ENCODE data around the gene CLIC1. TPM values are rescaled to one million over a fixed set of nuclear protein-coding genes. Genes with fewer than 3 reads are reported as not detected.

Gene CLIC1
- total RNA-seq, 1 experiment from 2014 or later: 431 TPM

DNA sequence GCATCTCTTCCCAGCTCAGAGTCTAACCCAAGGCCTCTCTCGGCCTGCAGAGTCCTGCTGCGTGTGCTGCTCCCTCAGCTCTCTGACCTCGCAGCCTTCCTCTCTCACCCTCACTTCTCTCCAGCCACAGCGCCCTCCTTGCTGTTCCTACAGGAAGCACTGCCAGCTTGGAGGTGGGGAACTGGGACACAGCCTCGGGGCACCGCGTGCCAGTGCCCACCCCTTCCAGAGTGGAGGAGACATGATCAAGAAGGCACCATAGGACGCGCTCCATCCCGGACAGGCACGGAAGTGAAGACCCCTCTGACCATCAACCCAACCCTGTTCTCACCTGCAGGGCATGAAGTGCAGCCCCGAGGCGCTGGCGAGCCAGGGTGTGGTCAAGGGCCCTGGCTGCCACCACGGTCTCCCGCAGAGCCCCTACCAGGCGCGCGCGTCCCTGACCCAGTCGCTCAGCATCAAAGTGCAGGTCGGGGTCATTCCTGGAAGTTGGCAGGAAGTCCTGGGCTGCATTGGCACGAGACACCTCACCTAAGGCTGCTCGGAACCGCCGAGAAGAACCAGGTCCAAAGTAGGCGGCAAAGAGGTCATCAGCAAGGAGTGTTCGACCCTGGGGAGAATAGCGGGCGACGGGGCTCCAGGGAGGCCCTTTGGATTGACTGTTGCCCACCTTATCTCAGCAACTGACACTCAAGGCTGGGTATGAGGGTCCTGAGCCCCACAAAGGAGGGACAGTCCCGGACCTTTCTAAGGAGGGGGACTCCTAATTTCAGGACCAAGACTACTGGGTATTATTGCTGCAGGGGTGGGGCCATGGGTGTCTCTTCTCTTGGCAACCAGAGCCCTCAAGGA, 39.5 kb upstream of the CLIC1 start:
- Histone ChIP-seq H3K9me3 (ENCODE audit: low read depth, low read length, poor library complexity, severe bottlenecking) (no peaks in the 10 kb centered on the region), H3K27me3 (replicated peaks; ENCODE audit: insufficient read depth, low read depth, low read length, poor library complexity) (no peaks in the 10 kb centered on the region), H3K4me3 (ENCODE audit: low read depth, low read length, poor library complexity, severe bottlenecking) (no peak overlapping the region), H3K36me3 (ENCODE audit: insufficient read depth, low read length, poor library complexity, severe bottlenecking) (peaks cover 30% of the 10 kb centered on the region), H3K27ac (ENCODE audit: low read depth, low read length, poor library complexity, severe bottlenecking) (no peak overlapping the region), H3K4me1 (ENCODE audit: insufficient read depth, low read length, poor library complexity, severe bottlenecking) (peaks cover 11% of the 10 kb centered on the region)
- BruUV-seq (replicated peaks): no TSS peak
- intact Hi-C loops (cut with micrococcal nuclease; ENCODE audit: unreplicated experiment): no loop called here
- POLR2A ChIA-PET (ENCODE audit: low non-redundant PET): interaction anchor here (0.6 kb wide), 1 partner anchor 8 kb away, joined by 3 read pairs; no protein-coding TSS in a partner anchor
- no peak for DNase-seq (ENCODE audit: low spot score)
- TF ChIP-seq EZH2 (IDR thresholded peaks at IDR 0.05; ENCODE audit: borderline replicate concordance, low read depth, low read length, poor library complexity, severe bottlenecking): no peak
- TF ChIP-seq, protein P1, sequence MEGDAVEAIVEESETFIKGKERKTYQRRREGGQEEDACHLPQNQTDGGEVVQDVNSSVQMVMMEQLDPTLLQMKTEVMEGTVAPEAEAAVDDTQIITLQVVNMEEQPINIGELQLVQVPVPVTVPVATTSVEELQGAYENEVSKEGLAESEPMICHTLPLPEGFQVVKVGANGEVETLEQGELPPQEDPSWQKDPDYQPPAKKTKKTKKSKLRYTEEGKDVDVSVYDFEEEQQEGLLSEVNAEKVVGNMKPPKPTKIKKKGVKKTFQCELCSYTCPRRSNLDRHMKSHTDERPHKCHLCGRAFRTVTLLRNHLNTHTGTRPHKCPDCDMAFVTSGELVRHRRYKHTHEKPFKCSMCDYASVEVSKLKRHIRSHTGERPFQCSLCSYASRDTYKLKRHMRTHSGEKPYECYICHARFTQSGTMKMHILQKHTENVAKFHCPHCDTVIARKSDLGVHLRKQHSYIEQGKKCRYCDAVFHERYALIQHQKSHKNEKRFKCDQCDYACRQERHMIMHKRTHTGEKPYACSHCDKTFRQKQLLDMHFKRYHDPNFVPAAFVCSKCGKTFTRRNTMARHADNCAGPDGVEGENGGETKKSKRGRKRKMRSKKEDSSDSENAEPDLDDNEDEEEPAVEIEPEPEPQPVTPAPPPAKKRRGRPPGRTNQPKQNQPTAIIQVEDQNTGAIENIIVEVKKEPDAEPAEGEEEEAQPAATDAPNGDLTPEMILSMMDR (conservative IDR thresholded peaks at IDR 0.05; ENCODE audit: low read depth, low read length): no peak
- CTCF ChIA-PET: interaction anchor here (0.6 kb wide), 1 partner anchor 59 kb away, joined by 6 read pairs; no protein-coding TSS in a partner anchor

DNA sequence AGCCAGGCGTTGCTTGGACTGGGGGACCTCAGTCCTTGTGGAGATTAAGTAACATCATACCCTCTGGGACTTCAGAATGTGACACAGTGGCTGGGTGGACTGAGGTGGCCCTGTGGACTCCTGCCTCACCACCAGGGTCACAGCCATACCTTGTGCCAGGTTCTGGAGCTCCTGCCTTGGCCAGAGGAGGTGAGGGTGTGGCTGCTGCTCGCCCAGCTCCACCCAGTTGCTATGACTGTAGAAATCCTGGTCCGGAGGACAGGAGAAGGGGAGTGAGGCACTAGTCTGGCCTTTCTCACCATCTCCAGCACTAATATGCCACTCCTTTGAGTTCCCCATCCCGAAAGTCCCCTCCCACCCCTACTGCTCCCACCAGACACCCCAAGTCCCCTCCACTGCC, 38.9 kb upstream of the CLIC1 start:
- peaks cover 24% of the 10 kb centered on the region for H3K36me3 ChIP-seq (ENCODE audit: insufficient read depth, low read length, poor library complexity, severe bottlenecking)
- TF ChIP-seq EZH2 (IDR thresholded peaks at IDR 0.05; ENCODE audit: borderline replicate concordance, low read depth, low read length, poor library complexity, severe bottlenecking): no peak
- TF ChIP-seq, protein P1 (conservative IDR thresholded peaks at IDR 0.05; ENCODE audit: low read depth, low read length): no peak
- ChIA-PET CTCF (interaction anchor here (0.6 kb wide), 1 partner anchor 58 kb away, joined by 6 read pairs; no protein-coding TSS in a partner anchor), POLR2A (ENCODE audit: low non-redundant PET) (interaction anchor here (0.6 kb wide), 2 partner anchors 9 to 27 kb away, joined by 3 read pairs; no protein-coding TSS in a partner anchor)
- intact Hi-C loops (cut with micrococcal nuclease; ENCODE audit: unreplicated experiment): no loop called here
- H3K27me3 ChIP-seq (replicated peaks; ENCODE audit: insufficient read depth, low read depth, low read length, poor library complexity): no peaks in the 10 kb centered on the region
- no peak for DNase-seq (ENCODE audit: low spot score)
- no peaks in the 10 kb centered on the region for H3K9me3 ChIP-seq (ENCODE audit: low read depth, low read length, poor library complexity, severe bottlenecking)
- H3K4me1 ChIP-seq (ENCODE audit: insufficient read depth, low read length, poor library complexity, severe bottlenecking): peaks cover 11% of the 10 kb centered on the region
- no TSS peak for BruUV-seq (replicated peaks)
- no peak overlapping the region for H3K4me3 ChIP-seq (ENCODE audit: low read depth, low read length, poor library complexity, severe bottlenecking)
- no peak overlapping the region for H3K27ac ChIP-seq (ENCODE audit: low read depth, low read length, poor library complexity, severe bottlenecking)

DNA sequence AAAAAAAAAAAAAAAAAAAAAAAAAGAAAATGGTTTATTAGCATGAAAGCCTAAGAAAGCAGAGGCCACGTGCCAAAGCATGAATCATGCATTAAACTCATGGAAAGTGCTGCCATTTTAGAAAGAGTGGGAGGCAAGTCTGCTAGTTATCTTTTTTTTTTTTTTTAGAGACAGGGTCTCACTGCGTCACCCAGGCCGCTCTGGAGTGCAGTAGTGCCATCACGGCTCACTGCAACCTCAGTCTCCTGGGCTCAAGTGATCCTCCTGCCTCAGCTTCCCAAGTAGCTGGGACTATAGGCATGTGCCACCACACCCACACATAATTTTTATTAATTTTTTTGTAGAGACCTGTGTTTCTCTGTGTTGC, 35.6 kb upstream of the CLIC1 start:
- Histone ChIP-seq H3K9me3 (ENCODE audit: low read depth, low read length, poor library complexity, severe bottlenecking) (no peaks in the 10 kb centered on the region), H3K4me1 (ENCODE audit: insufficient read depth, low read length, poor library complexity, severe bottlenecking) (peaks cover 5% of the 10 kb centered on the region), H3K27ac (ENCODE audit: low read depth, low read length, poor library complexity, severe bottlenecking) (no peak overlapping the region), H3K36me3 (ENCODE audit: insufficient read depth, low read length, poor library complexity, severe bottlenecking) (no peaks in the 10 kb centered on the region), H3K27me3 (replicated peaks; ENCODE audit: insufficient read depth, low read depth, low read length, poor library complexity) (no peaks in the 10 kb centered on the region), H3K4me3 (ENCODE audit: low read depth, low read length, poor library complexity, severe bottlenecking) (no peak overlapping the region)
- POLR2A ChIA-PET (ENCODE audit: low non-redundant PET): no interaction called here
- TF ChIP-seq EZH2 (IDR thresholded peaks at IDR 0.05; ENCODE audit: borderline replicate concordance, low read depth, low read length, poor library complexity, severe bottlenecking): no peak
- TF ChIP-seq, protein P1 (conservative IDR thresholded peaks at IDR 0.05; ENCODE audit: low read depth, low read length): no peak
- BruUV-seq (replicated peaks): no TSS peak
- intact Hi-C loops (cut with micrococcal nuclease; ENCODE audit: unreplicated experiment): no loop called here
- CTCF ChIA-PET: no interaction called here
- DNase-seq (ENCODE audit: low spot score): peak; percentile 73

All from A673 (cell line).